ENCODE measurements around the gene ZNF354B.

DNA sequence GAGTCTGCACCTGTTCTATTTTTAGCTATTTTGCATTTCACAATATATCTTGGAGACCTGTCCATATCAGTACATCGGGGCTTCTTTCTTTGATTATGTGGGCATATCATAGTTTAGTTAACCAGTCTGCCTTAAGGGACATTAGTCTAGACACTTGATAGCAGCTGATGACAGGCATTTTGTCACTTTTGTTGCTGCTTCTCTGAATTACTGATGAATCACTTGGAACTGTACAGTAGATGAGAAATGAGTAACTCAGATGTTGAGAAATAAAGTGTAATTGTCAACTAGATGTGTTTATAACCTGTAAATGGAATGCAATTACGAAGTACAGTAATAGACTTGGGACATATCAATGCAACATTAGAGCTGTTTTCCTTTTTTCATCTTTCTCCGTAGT is 43.1 kb downstream of the ZNF354B start:
- no peak for TF ChIP-seq CTCF (IDR thresholded peaks at IDR 0.05; ENCODE audit: low read depth, low read length, missing input control)
- no peak for TF ChIP-seq JUND (IDR thresholded peaks at IDR 0.05)
- TF ChIP-seq, protein P1, sequence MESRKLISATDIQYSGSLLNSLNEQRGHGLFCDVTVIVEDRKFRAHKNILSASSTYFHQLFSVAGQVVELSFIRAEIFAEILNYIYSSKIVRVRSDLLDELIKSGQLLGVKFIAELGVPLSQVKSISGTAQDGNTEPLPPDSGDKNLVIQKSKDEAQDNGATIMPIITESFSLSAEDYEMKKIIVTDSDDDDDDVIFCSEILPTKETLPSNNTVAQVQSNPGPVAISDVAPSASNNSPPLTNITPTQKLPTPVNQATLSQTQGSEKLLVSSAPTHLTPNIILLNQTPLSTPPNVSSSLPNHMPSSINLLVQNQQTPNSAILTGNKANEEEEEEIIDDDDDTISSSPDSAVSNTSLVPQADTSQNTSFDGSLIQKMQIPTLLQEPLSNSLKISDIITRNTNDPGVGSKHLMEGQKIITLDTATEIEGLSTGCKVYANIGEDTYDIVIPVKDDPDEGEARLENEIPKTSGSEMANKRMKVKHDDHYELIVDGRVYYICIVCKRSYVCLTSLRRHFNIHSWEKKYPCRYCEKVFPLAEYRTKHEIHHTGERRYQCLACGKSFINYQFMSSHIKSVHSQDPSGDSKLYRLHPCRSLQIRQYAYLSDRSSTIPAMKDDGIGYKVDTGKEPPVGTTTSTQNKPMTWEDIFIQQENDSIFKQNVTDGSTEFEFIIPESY (IDR thresholded peaks at IDR 0.05): no peak
- no peak for TF ChIP-seq TAF1 (conservative IDR thresholded peaks at IDR 0.05)
- TF ChIP-seq, protein P2, sequence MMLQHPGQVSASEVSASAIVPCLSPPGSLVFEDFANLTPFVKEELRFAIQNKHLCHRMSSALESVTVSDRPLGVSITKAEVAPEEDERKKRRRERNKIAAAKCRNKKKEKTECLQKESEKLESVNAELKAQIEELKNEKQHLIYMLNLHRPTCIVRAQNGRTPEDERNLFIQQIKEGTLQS (IDR thresholded peaks at IDR 0.05): no peak
- TF ChIP-seq YY1 (IDR thresholded peaks at IDR 0.05): no peak
- no peak for TF ChIP-seq REST (IDR thresholded peaks at IDR 0.05)
- no peak for TF ChIP-seq EGR1 (IDR thresholded peaks at IDR 0.05; ENCODE audit: low read depth in 2 of 2)
- TF ChIP-seq FOXA1 (IDR thresholded peaks at IDR 0.05): no peak
- no peak for TF ChIP-seq RXRA (IDR thresholded peaks at IDR 0.05)
- no peak for TF ChIP-seq RAD21 (IDR thresholded peaks at IDR 0.05)
- TF ChIP-seq SP1 (IDR thresholded peaks at IDR 0.05): no peak
